GM20431 (cell line): Measurements from ENCODE around the gene MAPK7.

Source experiments
- in situ Hi-C: fragments of 300-500 bp; cut with MseI, MboI; formaldehyde crosslinking; loops from one replicate; pipeline ENCODE4 v1.15.0; 2020; ENCODE audit warnings: low sequenced_read_pairs; ENCODE audit not compliant: unreplicated experiment

MAPK7 gene

DNA sequence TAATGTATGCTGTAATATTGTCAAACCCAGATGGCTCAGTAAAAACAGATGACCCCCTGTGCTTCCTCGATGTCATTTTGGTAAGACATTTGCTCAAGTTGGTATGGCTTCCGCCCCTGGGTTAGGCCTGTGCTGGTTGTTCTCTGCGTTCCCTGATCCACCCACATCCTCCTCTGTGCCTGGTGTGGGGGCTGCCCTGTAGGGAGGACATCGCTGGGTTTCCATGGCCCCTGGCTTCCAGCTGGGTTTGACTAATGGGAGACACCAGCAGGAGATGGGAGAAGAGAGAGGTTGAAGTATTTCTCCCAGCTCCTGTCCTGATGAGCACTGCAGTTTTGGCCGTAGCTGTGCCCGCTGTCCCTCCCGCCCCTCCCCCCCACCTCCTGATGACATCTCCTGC lies 13.1 kb downstream of the MAPK7 start:
- in situ Hi-C loops = no loop called here

GRCh38 chr17:19392303-19392702 lies 14.0 kb downstream of the MAPK7 start:
- in situ Hi-C loops = no loop called here

- in situ Hi-C loops = no loop called here
These were observed 19.3 kb downstream of the MAPK7 start for GRCh38 chr17:19397556-19398041.

DNA sequence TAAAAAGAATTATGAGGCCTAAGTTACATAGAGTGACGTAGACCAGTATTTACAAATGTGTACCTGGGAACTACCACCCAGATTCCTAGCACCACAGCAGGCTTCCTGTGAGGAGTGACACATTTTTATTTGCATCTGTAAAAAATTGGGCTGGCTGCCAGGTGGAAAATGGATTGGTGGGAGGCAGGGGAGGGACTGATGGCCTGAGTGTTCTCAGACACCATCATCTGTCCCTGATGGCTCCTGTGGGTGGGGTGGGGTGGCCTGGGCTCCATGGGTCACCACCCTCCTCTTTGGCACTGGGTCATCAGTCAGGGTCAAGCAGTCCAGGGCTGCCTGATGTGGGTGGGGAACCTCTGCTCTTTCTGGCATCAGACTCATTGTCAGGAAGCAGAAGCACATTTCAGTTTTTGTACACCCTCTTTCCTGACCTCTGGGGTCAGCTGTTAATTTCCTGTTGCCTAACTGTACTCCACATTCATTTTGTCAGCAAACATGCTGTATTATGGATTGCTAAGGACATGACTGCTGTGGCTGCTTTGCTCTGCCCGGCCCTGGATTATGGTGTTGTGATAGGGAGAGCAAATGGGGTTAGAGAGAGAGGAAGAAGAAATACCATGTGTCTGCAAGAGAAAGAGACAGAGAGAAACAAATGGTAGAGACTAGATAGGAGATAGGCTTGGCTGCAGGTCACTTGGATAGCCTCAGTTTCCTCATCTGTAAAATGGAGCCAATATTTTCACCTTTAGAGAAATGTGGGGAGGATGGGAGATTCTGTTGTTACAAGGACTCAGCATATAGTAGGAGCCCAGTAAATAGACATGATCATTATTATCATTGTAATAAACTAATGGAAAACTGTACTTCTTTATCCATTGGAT lies 20.2 kb downstream of the MAPK7 start:
- in situ Hi-C loops = no loop called here

DNA sequence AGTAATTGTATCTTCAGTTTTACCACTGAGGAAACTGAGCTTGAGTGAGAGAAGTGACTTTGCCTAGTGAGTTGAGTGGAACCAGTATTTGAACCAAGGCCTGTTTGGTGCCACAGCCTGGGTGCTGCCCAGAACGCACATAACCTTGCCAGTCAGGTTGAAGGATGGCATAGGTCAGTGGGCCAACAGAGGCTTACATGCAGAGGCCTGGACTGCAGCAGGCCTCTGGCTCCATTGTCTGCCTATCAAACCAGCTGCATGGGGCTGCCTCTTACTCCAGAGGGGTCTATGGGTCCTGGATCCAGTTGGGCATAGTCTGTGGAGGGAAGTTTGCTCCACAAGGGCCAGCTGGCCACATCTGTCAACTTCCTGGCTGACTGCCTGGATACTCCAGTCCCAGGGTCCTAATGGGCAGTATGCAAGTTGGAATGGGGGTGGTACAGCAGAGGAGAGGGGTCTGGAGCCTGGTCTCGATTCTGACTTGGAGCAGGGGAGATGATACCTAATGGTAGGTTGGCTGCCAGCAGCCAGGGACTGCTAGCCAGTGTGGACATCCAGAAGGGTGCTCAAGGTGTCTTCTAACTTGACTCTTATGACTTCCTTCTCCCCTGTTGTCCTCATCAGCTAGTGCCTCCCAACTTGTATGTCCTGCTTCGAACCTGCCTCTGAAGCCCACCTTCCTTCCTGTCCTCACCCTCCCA lies 21.6 kb downstream of the MAPK7 start:
- in situ Hi-C loops = no loop called here

- in situ Hi-C loops = no loop called here
These were observed 23.2 kb downstream of the MAPK7 start for GRCh38 chr17:19401321-19402010.

GRCh38 chr17:19402171-19402570 lies 23.9 kb downstream of the MAPK7 start:
- in situ Hi-C loops = no loop called here

GRCh38 chr17:19403021-19403420 lies 24.7 kb downstream of the MAPK7 start:
- in situ Hi-C loops = no loop called here

DNA sequence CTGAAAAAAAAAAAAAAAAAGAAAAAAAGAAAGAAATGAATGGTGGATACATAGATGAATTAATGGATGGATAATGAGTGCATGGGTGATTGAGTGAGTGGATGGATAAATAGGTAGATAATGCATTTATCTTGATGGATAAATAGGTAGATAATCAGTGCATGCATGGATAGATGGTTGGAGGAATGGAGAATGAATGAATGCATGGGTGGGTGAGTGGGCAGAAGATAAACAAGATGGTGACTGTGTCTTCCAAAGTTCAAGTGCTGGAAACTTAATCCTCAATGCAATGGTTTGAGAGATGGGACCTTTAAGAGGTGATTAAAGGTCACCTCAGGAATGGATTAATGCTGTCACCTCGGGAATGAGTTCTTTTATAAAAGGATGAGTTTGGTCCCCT lies 26.0 kb downstream of the MAPK7 start:
- in situ Hi-C loops = no loop called here

GRCh38 chr17:19405114-19405513 lies 26.8 kb downstream of the MAPK7 start:
- in situ Hi-C loops = no loop called here

DNA sequence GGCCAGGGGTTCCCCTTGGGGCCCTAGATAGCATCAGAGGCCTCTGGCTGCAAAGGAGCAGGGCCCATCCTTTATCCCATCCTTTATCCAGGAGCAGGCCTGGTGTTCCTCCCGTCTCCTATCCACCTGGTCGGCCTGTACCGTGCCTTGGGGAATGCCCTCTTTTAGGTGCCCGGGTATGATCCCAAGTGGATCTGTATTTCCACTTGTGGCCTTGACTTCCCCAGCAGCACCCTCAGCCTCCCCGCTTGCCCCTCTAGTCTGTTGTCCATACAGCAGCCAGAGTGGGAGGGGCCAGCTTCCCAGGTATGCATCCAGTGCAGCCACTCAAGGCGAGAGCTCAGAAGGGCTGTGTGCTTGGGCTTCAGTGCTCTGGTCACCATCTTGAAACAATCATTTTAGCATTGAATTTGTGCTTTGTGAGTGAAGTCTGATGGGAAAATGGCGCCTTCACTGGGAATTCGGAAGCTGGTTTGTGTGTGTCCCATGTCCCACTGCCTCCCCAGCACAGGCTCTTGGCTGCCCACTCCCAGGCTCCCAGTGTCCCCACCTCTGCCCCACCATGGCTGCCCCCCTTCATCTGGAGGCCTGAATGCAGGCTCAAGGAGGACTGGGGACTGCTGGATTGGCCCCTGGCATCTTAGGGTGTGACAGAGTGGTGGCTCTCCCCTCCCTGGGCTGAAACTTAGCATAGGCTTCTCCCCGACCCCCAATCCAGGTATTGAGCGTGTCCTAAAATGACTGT lies 29.5 kb downstream of the MAPK7 start:
- in situ Hi-C loops = no loop called here

DNA sequence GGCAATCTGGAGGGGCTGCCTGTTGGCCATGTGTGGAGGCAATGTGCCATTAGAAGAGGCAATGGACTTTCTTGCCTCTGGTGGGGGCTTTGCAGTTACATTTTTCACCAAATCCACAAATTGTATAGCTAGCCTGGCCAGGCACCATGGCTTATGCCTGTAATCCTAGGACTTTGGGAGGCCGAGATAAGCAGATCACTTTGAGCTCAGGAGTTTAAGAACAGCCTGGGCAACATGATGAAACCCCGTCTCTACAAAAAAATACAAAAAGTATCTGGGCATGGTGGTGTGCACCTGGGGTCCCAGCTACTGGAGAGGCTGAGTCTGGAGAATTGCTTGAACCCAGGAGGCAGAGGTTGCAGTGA lies 30.0 kb downstream of the MAPK7 start:
- in situ Hi-C loops = no loop called here

GRCh38 chr17:19409066-19409465 lies 30.8 kb downstream of the MAPK7 start:
- in situ Hi-C loops = no loop called here

DNA sequence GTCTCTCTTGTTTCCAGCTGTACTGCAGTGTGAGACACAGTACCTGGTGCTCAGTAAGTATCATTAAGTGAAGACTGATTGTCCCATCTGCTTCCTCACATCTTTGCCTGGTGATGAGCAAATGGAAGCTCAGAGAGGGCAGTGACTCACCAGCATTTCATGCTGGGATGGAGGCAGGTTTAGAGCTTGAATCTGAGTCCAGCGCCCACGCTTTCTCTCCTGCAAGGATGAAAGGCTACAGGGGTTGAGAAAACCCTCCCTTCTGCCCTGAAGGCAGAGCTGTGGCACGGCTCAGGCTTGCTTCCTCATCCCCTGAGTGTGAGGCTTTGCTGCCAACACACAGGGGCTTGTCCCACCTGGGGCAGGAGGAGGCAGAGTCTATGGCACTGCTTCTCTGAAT lies 31.2 kb downstream of the MAPK7 start:
- in situ Hi-C loops = no loop called here

GRCh38 chr17:19410091-19410490 lies 31.8 kb downstream of the MAPK7 start:
- in situ Hi-C loops = no loop called here

GRCh38 chr17:19410875-19411620 lies 32.8 kb downstream of the MAPK7 start, which contains the start of gene RNF112:
TSS of gene RNF112 (plus strand) at chr17:19411232. CDS start at chr17:19411409, 177 bp downstream.
- in situ Hi-C loops = no loop called here

DNA sequence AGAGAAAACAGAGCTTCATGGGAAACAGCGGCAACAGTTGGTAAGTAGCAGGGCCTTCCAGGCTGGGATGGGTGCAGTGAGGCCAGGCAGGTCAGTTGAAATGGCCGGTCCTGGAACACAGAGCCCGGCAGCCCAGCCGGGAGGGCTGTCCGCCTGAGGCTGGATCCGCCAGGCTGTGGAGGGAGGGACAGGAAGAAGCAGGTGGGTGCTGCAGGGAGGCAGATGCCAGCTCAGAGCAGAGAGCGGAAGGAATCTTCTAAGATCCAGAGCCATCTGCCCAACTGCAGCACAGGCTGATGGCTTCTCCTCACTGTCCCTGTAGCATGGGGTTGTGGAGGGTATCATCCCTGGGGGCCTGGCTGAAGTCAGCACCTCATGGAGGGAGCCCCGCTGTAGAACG lies 33.3 kb downstream of the MAPK7 start:
- in situ Hi-C loops = no loop called here

DNA sequence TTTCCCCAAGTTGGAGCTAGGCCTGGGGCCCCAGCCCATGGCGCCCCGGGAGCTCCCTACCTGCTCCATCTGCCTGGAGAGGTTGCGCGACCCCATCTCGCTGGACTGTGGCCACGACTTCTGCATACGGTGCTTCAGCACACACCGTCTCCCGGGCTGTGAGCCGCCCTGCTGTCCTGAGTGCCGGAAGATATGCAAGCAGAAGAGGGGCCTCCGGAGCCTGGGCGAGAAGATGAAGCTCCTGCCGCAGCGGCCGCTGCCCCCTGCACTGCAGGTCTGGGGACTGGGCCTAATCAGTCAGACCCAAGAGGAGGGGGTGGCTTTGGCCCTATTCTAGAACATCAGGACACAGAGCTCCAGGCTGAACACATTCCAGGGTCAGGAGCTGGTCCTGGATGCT lies 34.2 kb downstream of the MAPK7 start:
- in situ Hi-C loops = no loop called here

DNA sequence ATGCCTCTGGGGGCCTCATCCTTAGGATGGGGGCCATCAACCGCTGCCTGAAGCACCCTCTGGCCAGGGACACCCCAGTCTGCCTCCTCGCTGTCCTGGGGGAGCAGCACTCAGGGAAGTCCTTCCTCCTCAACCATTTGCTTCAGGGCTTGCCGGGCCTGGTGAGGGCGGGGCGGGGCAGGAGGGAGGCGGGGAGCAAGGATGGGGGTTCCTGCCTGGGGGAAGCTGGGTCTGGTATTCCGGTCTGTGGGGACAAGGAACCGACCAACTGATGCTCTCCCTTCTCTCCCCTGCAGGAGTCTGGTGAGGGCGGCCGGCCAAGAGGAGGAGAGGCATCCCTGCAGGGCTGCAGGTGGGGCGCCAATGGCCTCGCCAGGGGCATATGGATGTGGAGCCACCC lies 34.7 kb downstream of the MAPK7 start:
- in situ Hi-C loops = no loop called here
